ENCODE results near the gene CISTR.
A peak's percentile ranks its signal among the peaks of the same experiment; 100 is the strongest.
"Not testable (repeated sequence)": the region's sequence is repeated elsewhere in the genome, so short reads cannot be mapped to it uniquely, and the experiment has no call there.

CISTR gene

DNA sequence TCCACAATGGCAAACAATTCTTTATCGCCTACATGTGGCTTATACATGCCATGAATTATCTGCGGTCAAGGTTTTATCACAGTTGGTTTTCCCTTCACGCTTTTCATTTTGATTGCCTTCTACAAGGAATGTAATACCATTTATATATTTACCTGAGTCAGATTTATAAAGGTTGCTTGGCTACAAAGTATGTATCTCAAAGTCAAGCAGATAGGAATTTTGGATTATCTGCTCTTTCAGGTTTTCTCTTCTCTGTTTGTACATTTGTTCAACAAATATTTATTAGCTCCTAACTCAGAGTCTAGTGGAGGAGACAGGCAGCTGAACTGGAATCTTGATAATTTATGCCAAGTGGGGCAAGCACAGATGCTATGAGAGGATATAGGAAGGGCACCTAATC lies 28.5 kb upstream of the CISTR start:
- H3K9ac ChIP-seq (ENCODE audit: low read depth, low read length) = no peak overlapping the region
- H3K27me3 ChIP-seq (ENCODE audit: control insufficient read depth, insufficient read depth, low read length) = no peaks in the 10 kb centered on the region
- no peaks in the 10 kb centered on the region for H3K9me3 ChIP-seq (replicated peaks; ENCODE audit: low read length)
- H3K4me3 ChIP-seq (ENCODE audit: low read length) = no peak overlapping the region
- H3K36me3 ChIP-seq (ENCODE audit: insufficient read depth, low read length) = no peaks in the 10 kb centered on the region
- no peak overlapping the region for H3K4me2 ChIP-seq (ENCODE audit: low read length)
- H3K4me1 ChIP-seq (ENCODE audit: control insufficient read depth, insufficient read depth, low read length) = peaks cover 8% of the 10 kb centered on the region

DNA sequence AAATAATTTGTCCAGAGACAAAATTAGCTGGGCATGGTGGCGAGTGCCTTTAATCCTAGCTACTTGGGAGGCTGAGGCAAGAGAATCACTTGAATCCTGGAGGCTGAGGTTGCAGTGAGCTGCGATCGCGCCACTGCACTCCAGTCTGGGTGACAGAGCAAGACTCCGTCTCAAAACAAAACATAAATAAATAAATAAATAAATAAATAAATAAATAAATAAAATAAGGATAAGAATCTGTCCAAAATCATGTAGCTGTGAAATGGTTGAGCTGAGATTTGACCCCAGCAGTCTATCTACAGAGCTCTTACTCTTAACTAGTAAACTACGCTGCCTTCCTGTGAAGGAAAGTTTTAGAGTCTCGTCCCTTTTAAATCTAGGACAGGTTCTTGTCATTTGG lies 27.9 kb upstream of the CISTR start:
- H3K9me3 ChIP-seq (replicated peaks; ENCODE audit: low read length); H3K4me2 ChIP-seq (ENCODE audit: low read length); H3K4me1 ChIP-seq (ENCODE audit: control insufficient read depth, insufficient read depth, low read length); H3K27me3 ChIP-seq (ENCODE audit: control insufficient read depth, insufficient read depth, low read length); H3K4me3 ChIP-seq (ENCODE audit: low read length); H3K36me3 ChIP-seq (ENCODE audit: insufficient read depth, low read length); H3K9ac ChIP-seq (ENCODE audit: low read depth, low read length): not testable (repeated sequence)

DNA sequence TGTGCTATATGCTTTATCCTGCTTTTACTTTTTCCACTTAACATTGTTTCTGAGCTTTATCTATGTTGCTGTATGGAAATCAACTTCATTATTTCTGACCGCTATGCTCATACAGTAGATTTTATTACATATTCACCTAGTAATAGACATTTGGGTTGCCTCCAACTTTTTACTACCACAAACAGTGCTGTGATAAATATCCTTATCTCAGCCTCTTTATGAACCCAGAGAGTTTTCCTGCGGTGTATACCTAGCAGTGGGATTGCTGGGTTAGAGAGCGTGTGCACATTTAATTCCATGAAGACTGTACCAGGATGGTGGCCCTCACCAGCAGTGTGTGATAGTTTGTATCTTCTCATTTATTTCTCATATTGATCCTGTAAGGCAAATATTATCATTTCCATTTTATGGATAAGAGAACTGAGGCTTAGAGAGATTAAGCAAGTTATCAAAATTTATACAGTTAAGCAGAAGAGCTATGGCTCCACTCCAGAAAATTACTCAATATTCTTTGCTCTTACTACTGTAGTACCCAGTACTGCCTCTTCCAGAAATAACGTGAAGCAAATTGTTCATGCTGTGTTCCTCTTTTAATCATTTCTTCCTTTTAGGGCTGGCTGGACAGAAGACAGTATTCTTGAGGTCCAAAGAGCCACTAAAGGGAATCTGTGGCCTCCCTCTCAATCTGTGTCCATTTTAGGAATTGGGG lies 26.3 kb upstream of the CISTR start:
- no peak overlapping the region for H3K4me3 ChIP-seq (ENCODE audit: low read length)
- no peaks in the 10 kb centered on the region for H3K27me3 ChIP-seq (ENCODE audit: control insufficient read depth, insufficient read depth, low read length)
- peaks cover 8% of the 10 kb centered on the region for H3K4me1 ChIP-seq (ENCODE audit: control insufficient read depth, insufficient read depth, low read length)
- no peaks in the 10 kb centered on the region for H3K9me3 ChIP-seq (replicated peaks; ENCODE audit: low read length)
- H3K4me2 ChIP-seq (ENCODE audit: low read length) = no peak overlapping the region
- H3K9ac ChIP-seq (ENCODE audit: low read depth, low read length) = no peak overlapping the region
- no peaks in the 10 kb centered on the region for H3K36me3 ChIP-seq (ENCODE audit: insufficient read depth, low read length)

DNA sequence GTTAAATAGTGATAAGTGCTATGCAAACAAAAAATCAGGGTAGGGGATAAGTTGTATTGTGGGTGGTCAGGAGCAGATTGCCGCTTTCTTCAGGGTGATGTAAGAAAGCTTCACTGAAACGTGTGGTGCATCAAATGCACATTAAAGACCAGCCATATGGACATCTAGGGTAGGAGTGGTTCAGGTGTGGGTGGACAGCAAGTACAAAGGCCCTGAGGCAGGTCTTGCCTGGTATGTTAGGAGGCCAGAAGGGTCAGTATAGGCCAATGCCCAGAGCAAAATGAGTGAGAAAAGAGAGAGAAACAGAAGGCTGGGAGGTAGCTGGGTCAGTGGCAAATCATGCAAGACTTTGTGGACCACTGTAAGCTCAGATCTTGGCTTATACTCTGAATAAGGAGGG lies 25.6 kb upstream of the CISTR start:
- no peak overlapping the region for H3K4me2 ChIP-seq (ENCODE audit: low read length)
- no peaks in the 10 kb centered on the region for H3K9me3 ChIP-seq (replicated peaks; ENCODE audit: low read length)
- H3K36me3 ChIP-seq (ENCODE audit: insufficient read depth, low read length) = no peaks in the 10 kb centered on the region
- no peak overlapping the region for H3K9ac ChIP-seq (ENCODE audit: low read depth, low read length)
- H3K27me3 ChIP-seq (ENCODE audit: control insufficient read depth, insufficient read depth, low read length) = no peaks in the 10 kb centered on the region
- no peak overlapping the region for H3K4me3 ChIP-seq (ENCODE audit: low read length)
- peaks cover 8% of the 10 kb centered on the region for H3K4me1 ChIP-seq (ENCODE audit: control insufficient read depth, insufficient read depth, low read length)

DNA sequence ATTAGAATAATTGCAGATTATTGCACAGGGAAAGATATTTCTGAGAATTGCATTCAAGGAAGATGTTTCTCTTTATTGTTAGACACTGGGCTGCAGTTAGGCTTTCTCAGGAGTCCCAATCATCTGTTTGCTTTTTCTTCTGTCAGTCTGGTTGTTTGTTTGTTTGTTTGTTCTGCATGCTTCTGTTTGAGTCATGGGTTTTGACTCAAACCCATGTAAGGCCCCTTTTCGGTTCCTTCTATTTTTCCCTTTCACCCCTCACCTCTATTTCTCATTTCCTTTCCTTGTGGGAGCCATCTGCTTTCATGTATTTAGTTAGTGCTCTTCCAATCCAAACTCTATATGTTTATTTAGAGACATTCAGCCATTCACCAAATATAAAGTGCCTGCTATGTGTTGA lies 25.1 kb upstream of the CISTR start:
- Histone ChIP-seq H3K4me3 (ENCODE audit: low read length) (no peak overlapping the region), H3K4me1 (ENCODE audit: control insufficient read depth, insufficient read depth, low read length) (peaks cover 11% of the 10 kb centered on the region), H3K9me3 (replicated peaks; ENCODE audit: low read length) (no peaks in the 10 kb centered on the region), H3K9ac (ENCODE audit: low read depth, low read length) (no peak overlapping the region), H3K36me3 (ENCODE audit: insufficient read depth, low read length) (no peaks in the 10 kb centered on the region), H3K27me3 (ENCODE audit: control insufficient read depth, insufficient read depth, low read length) (no peaks in the 10 kb centered on the region), H3K4me2 (ENCODE audit: low read length) (no peak overlapping the region)

DNA sequence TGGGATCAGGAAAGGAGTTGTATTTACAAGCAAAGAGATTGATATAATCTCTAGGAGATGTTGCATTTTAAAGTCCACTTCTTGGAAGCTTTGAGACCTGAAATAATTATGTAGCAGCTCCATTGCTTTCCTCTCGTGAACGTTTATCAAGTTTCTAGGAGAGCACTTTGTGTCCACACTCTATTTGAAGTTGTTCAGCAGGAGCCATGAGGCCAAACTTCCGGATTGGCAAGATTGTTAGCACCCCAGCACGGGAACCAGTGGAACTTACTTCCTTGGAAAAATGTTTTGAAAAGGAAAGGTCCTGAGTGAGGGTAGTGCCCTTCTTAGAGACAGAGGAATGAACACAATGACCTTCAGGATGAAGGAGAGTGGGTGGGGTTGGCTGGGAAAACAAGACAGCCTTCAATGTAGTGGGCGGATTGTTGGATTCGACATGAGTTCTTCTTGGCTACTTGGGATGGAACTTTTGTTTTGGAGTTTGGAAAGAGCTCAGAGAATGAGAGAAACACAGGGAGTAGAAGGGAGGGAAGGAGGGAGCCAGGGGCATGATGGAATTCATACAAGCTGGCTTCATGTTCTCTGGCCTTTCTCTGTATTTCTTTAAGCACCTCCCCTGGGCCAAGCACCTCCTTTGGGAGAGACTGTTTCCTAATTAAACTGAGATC lies 23.8 kb upstream of the CISTR start:
- Histone ChIP-seq H3K4me1 (ENCODE audit: control insufficient read depth, insufficient read depth, low read length) (peaks cover 23% of the 10 kb centered on the region), H3K36me3 (ENCODE audit: insufficient read depth, low read length) (no peaks in the 10 kb centered on the region), H3K9ac (ENCODE audit: low read depth, low read length) (no peak overlapping the region), H3K27me3 (ENCODE audit: control insufficient read depth, insufficient read depth, low read length) (no peaks in the 10 kb centered on the region), H3K4me2 (ENCODE audit: low read length) (peak overlapping the region; percentile 8), H3K9me3 (replicated peaks; ENCODE audit: low read length) (no peaks in the 10 kb centered on the region), H3K4me3 (ENCODE audit: low read length) (no peak overlapping the region)

DNA sequence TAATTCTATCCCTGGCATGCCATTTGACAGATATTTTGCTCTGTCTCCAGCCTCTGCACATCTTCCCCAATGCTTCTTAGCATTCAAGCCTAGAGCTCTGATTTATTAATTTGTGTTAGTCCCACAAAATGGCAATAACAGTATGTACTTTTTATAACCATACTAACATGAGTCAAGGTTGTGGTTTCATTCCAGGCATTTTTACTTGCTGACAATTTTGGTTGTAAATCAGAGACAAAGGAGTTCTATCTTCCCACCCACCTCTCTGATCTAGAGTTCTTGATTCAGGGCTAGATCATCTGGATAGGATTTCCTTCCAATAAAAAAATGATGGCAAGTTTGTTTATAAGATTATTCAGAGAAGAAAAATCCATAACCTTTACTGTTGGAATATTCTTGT lies 18.5 kb upstream of the CISTR start:
- H3K27me3 ChIP-seq (ENCODE audit: control insufficient read depth, insufficient read depth, low read length) = no peaks in the 10 kb centered on the region
- peak overlapping the region; percentile 32 for H3K4me3 ChIP-seq (ENCODE audit: low read length)
- peak overlapping the region; percentile 69 for H3K4me2 ChIP-seq (ENCODE audit: low read length)
- H3K9me3 ChIP-seq (replicated peaks; ENCODE audit: low read length) = no peaks in the 10 kb centered on the region
- peaks cover 38% of the 10 kb centered on the region for H3K4me1 ChIP-seq (ENCODE audit: control insufficient read depth, insufficient read depth, low read length)
- no peaks in the 10 kb centered on the region for H3K36me3 ChIP-seq (ENCODE audit: insufficient read depth, low read length)
- peak overlapping the region; percentile 70 for H3K9ac ChIP-seq (ENCODE audit: low read depth, low read length)

DNA sequence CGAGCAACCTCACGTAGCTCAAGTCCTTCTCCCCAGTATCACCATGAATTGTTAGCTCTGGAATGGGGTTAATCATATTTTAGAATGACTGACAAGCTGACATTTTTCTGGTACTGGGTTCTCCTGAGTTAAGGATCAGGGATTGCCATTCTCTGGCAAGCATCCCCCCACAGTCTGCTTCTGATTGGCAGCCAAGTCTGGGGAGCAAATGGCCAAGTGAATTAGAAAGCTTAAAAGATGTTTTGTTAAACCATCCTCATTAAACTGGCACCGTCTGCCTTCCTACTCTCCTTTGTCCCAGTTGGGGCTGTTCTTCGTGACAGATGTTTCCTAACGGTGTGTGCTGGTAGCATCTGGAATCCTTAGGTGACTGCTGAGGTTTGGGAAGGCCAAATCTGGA lies 17.2 kb upstream of the CISTR start:
- Histone ChIP-seq H3K4me2 (ENCODE audit: low read length) (peak overlapping the region; percentile 66), H3K4me1 (ENCODE audit: control insufficient read depth, insufficient read depth, low read length) (peaks cover 38% of the 10 kb centered on the region), H3K9ac (ENCODE audit: low read depth, low read length) (peak overlapping the region; percentile 68), H3K4me3 (ENCODE audit: low read length) (peak overlapping the region; percentile 30), H3K9me3 (replicated peaks; ENCODE audit: low read length) (no peaks in the 10 kb centered on the region), H3K36me3 (ENCODE audit: insufficient read depth, low read length) (no peaks in the 10 kb centered on the region), H3K27me3 (ENCODE audit: control insufficient read depth, insufficient read depth, low read length) (no peaks in the 10 kb centered on the region)

DNA sequence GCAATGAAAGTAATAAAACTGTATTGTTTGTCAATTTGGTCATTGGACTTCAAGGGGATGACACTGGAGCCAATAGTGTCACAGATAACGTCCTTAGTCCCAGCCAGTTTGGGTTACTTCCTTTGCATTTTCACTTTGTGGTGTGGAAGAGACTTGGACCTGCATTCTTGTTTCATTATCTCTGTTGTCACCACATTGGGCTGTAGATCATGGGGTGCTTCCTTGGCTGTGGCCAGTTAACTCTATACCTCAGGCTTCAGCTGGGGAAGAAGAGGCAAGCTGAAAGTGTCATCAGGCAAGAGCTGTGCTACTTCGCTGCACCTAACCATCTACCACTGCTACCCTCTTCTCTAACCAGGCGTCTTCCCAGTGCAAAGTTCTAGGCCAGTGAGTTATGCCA lies 15.1 kb upstream of the CISTR start:
- H3K36me3 ChIP-seq (ENCODE audit: insufficient read depth, low read length) = no peaks in the 10 kb centered on the region
- no peak overlapping the region for H3K4me2 ChIP-seq (ENCODE audit: low read length)
- no peaks in the 10 kb centered on the region for H3K27me3 ChIP-seq (ENCODE audit: control insufficient read depth, insufficient read depth, low read length)
- no peak overlapping the region for H3K9ac ChIP-seq (ENCODE audit: low read depth, low read length)
- H3K4me1 ChIP-seq (ENCODE audit: control insufficient read depth, insufficient read depth, low read length) = peaks cover 35% of the 10 kb centered on the region
- no peak overlapping the region for H3K4me3 ChIP-seq (ENCODE audit: low read length)
- no peaks in the 10 kb centered on the region for H3K9me3 ChIP-seq (replicated peaks; ENCODE audit: low read length)

DNA sequence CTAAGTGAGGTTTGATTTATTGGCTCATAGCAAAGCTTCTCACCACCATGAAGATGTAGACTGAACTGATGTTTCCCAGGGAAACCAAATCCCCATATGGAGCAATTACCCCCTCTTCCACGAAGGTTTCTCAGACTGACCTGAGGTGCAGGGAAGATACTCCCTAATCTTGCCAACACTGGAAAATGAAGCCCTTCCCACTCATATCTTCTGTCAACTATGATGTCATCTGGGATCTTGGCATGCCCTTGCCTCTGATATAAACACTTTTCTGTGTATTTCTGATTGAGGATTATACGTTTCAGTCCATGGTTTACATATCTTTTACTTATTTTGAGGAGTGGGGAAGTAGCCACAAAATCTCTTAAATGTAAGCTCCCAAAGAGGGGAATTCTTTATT lies 14.1 kb upstream of the CISTR start:
- H3K4me3 ChIP-seq (ENCODE audit: low read length) = no peak overlapping the region
- H3K4me2 ChIP-seq (ENCODE audit: low read length) = no peak overlapping the region
- no peaks in the 10 kb centered on the region for H3K27me3 ChIP-seq (ENCODE audit: control insufficient read depth, insufficient read depth, low read length)
- H3K9ac ChIP-seq (ENCODE audit: low read depth, low read length) = no peak overlapping the region
- no peaks in the 10 kb centered on the region for H3K36me3 ChIP-seq (ENCODE audit: insufficient read depth, low read length)
- H3K9me3 ChIP-seq (replicated peaks; ENCODE audit: low read length) = no peaks in the 10 kb centered on the region
- H3K4me1 ChIP-seq (ENCODE audit: control insufficient read depth, insufficient read depth, low read length) = peaks cover 25% of the 10 kb centered on the region

DNA sequence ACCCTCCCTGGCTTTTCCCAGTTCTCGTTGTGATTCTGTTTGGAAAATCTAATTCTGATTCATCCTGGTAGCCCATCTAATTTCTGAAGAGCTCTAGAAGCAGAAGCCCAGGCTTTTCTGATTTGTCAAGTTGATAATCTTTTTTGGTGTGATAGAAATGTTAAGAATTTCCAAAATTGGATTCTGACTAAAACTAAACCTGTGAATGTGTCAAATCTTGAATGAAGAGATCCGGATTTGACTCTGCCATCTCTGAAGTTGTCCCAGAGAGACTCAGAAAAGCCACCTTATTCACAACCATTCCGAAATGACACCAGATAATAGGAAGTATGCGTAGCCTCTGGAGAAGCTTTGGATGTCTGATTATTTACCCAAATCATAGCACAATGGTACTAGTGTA lies 12.8 kb upstream of the CISTR start:
- H3K36me3 ChIP-seq (ENCODE audit: insufficient read depth, low read length) = no peaks in the 10 kb centered on the region
- H3K4me1 ChIP-seq (ENCODE audit: control insufficient read depth, insufficient read depth, low read length) = peaks cover 16% of the 10 kb centered on the region
- H3K9me3 ChIP-seq (replicated peaks; ENCODE audit: low read length) = no peaks in the 10 kb centered on the region
- H3K27me3 ChIP-seq (ENCODE audit: control insufficient read depth, insufficient read depth, low read length) = peaks cover 6% of the 10 kb centered on the region
- H3K9ac ChIP-seq (ENCODE audit: low read depth, low read length) = no peak overlapping the region
- H3K4me3 ChIP-seq (ENCODE audit: low read length) = no peak overlapping the region
- H3K4me2 ChIP-seq (ENCODE audit: low read length) = no peak overlapping the region

DNA sequence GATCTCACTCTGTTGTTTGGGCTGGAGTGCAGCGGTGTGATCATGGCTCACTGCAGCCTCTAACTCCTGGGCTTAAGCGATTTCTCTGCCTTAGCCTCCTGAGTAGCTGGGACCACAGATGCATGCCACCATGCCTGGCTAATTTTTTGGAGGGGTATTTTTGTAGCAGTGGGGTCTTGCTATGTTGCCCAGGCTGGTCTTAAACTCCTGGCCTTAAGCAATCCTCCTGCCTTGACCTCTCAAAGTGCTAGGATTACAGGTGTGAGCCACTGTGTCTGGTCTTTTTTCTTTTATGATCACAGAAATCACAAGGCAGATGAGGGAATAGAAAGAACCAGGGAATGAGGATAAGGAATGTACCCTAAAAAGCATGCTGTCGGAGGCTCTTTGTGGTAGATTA lies 11.0 kb upstream of the CISTR start:
- H3K9ac ChIP-seq (ENCODE audit: low read depth, low read length); H3K36me3 ChIP-seq (ENCODE audit: insufficient read depth, low read length): not testable (repeated sequence)
- peaks cover 24% of the 10 kb centered on the region for H3K27me3 ChIP-seq (ENCODE audit: control insufficient read depth, insufficient read depth, low read length)

More for the DNA sequence above, 11.0 kb upstream of the CISTR start:
- not testable (repeated sequence) for H3K9me3 ChIP-seq (replicated peaks; ENCODE audit: low read length); H3K4me3 ChIP-seq (ENCODE audit: low read length); H3K4me1 ChIP-seq (ENCODE audit: control insufficient read depth, insufficient read depth, low read length); H3K4me2 ChIP-seq (ENCODE audit: low read length)
